IMR-90 (cell line): ENCODE data around the gene B3GALT6.

Source experiments
- CTCF ChIP-seq: conservative IDR thresholded peaks from 2 replicates; pipeline ENCODE4 v1.5.1; 2012; ENCODE audit warnings: mild to moderate bottlenecking, low read depth, low read length, improper control_type of control experiment
- POLR2A ChIP-seq: IDR thresholded peaks from 2 replicates; pipeline ENCODE4 v1.6.1; 2012; ENCODE audit warnings: mild to moderate bottlenecking, low read depth, low read length

- TF ChIP-seq CTCF, result no peak
- TF ChIP-seq POLR2A, result no peak
Observed at GRCh38 chr1:1234180-1234808, 2.3 kb downstream of the B3GALT6 start.
